ENCODE measurements around the gene LINGO3.

The LINGO3 gene

GRCh38 chr19:2339644-2340310 lies 31.8 kb upstream of the LINGO3 start:
- DNase-seq (ENCODE audit: low read depth): no peak

- no peak for DNase-seq (ENCODE audit: low read depth)
Measured at GRCh38 chr19:2338751-2339643, 31.0 kb upstream of the LINGO3 start.

- DNase-seq (ENCODE audit: low read depth): no peak
Measured at GRCh38 chr19:2338055-2338615, 30.2 kb upstream of the LINGO3 start.

GRCh38 chr19:2337329-2337707 lies 29.4 kb upstream of the LINGO3 start:
- no peak for DNase-seq (ENCODE audit: low read depth)

GRCh38 chr19:2336528-2337328 lies 28.8 kb upstream of the LINGO3 start:
- no peak for DNase-seq (ENCODE audit: low read depth)

- DNase-seq (ENCODE audit: low read depth): no peak
Measured at GRCh38 chr19:2335848-2336247, 27.9 kb upstream of the LINGO3 start.

GRCh38 chr19:2334986-2335846 lies 27.3 kb upstream of the LINGO3 start:
- DNase-seq (ENCODE audit: low read depth): no peak

GRCh38 chr19:2334426-2334825 lies 26.5 kb upstream of the LINGO3 start:
- DNase-seq (ENCODE audit: low read depth): no peak

- no peak for DNase-seq (ENCODE audit: low read depth)
Measured at GRCh38 chr19:2333807-2334211, 25.9 kb upstream of the LINGO3 start.

GRCh38 chr19:2333027-2333806 lies 25.3 kb upstream of the LINGO3 start:
- no peak for DNase-seq (ENCODE audit: low read depth)

GRCh38 chr19:2332341-2333026 lies 24.5 kb upstream of the LINGO3 start:
- DNase-seq (ENCODE audit: low read depth): peak; percentile 26

GRCh38 chr19:2331601-2332246 lies 23.8 kb upstream of the LINGO3 start:
- no peak for DNase-seq (ENCODE audit: low read depth)

GRCh38 chr19:2330632-2331284 lies 22.8 kb upstream of the LINGO3 start:
- DNase-seq (ENCODE audit: low read depth): no peak

- no peak for DNase-seq (ENCODE audit: low read depth)
Measured at GRCh38 chr19:2330255-2330631, 22.3 kb upstream of the LINGO3 start.

- DNase-seq (ENCODE audit: low read depth): no peak
Measured at GRCh38 chr19:2329501-2329916, 21.6 kb upstream of the LINGO3 start.

GRCh38 chr19:2329149-2329478 lies 21.2 kb upstream of the LINGO3 start:
- DNase-seq (ENCODE audit: low read depth): no peak

- peak; percentile 90 for DNase-seq (ENCODE audit: low read depth)
Measured at GRCh38 chr19:2328401-2329148, 20.6 kb upstream of the LINGO3 start, which contains the start of the genes LSM7 and SPPL2B. TSS of gene LSM7 (minus strand) at chr19:2328586. CDS start at chr19:2328566, 20 bp downstream. TSS of gene SPPL2B (plus strand) at chr19:2328684. CDS start at chr19:2328710, 26 bp downstream.

GRCh38 chr19:2327773-2328400 lies 19.9 kb upstream of the LINGO3 start:
- no peak for DNase-seq (ENCODE audit: low read depth)
